HepG2 (cell line): ENCODE results near the gene PPP2R2C. TPM values are rescaled to one million over a fixed set of nuclear protein-coding genes. Genes with fewer than 3 reads are reported as not detected.

ENCODE experiments used
- ATAC-seq: fragments of 200-7000 bp; cut with Tn5 transposase; 3 replicates; pipeline ENCODE4 v1.9.1; 2020; ENCODE audit warnings: mild to moderate bottlenecking, moderate library complexity
- BruUV-seq: library from RNA; stranded (reverse); fragments of 400-500 nt; replicated peaks from 2 replicates; lab custom pipeline; 2021; lab: Mats Ljungman, UMichigan
- CTCF ChIA-PET: fragments of 300-600 bp; formaldehyde crosslinking; extraction: SDS; loops from one replicate; lab custom pipeline; 2021; ENCODE audit warnings: low total read pairs, inconsistent platforms, low intra/inter-chr PET ratio; lab: Yijun Ruan, JAX
- POLR2A ChIA-PET: fragments of 350-600 bp; sonication (Branson Sonifier 250); formaldehyde crosslinking; loops from one replicate; lab custom pipeline; 2020; ENCODE audit warnings: antibody characterized with exemption, inconsistent platforms; lab: Yijun Ruan, JAX
- DNase-seq: peaks from one replicate; pipeline ENCODE4 v3.0.0-alpha.2; 2015; ENCODE audit warnings: low spot score
- FAIRE-seq: peaks from 3 replicates; lab custom pipeline; 2011; peaks lifted over from hg19 to GRCh38; lab: Jason Lieb, UNC
- H2AFZ ChIP-seq: one replicate; pipeline ENCODE4 v1.6.1; 2011; ENCODE audit warnings: low read length, inconsistent platforms
- H3K27ac ChIP-seq: fragments of 300-600 bp; 3 replicates; pipeline ENCODE4 v1.8.0; 2011; ENCODE audit warnings: mixed run types, mild to moderate bottlenecking, mixed read lengths, low read length, inconsistent platforms; ENCODE audit not compliant: insufficient read depth; ENCODE audit errors: extremely low read length
- H3K27me3 ChIP-seq, 2 experiments: fragments of 200-600 bp in 1 of 2; 2 replicates in 1 of 2; 3 replicates in 1 of 2; pipeline versions ENCODE4 v1.6.0 to v1.8.0; 2011; ENCODE audit warnings: low read length in 2 of 2, mild to moderate bottlenecking in 2 of 2, moderate library complexity in 2 of 2, inconsistent platforms in 1 of 2; ENCODE audit not compliant: insufficient read depth in 2 of 2, control insufficient read depth in 1 of 2
- H3K36me3 ChIP-seq, 2 experiments: fragments of 200-600 bp in 1 of 2; replicated peaks in 1 of 2; 2 replicates in 1 of 2; 3 replicates in 1 of 2; pipeline versions ENCODE4 v1.5.1 to v1.8.0; 2011; ENCODE audit warnings: low read length in 2 of 2, inconsistent platforms in 1 of 2; ENCODE audit not compliant: insufficient read depth in 2 of 2, control insufficient read depth in 1 of 2
- H3K4me1 ChIP-seq: 2 replicates; pipeline ENCODE4 v1.5.1; 2012; ENCODE audit warnings: low read length, inconsistent platforms; ENCODE audit not compliant: insufficient read depth
- H3K4me2 ChIP-seq: 2 replicates; pipeline ENCODE4 v1.6.0; 2011; ENCODE audit warnings: low read depth, low read length, inconsistent platforms
- H3K4me3 ChIP-seq, 3 experiments: fragments of 200-600 bp in 1 of 3; sonication (generic), shearing (Covaris generic) in 1 of 3; replicated peaks in 1 of 3; 2 replicates each; pipeline ENCODE4 v1.5.1; 2011 to 2016; ENCODE audit warnings: low read length in 3 of 3, inconsistent platforms in 2 of 3, low read depth in 2 of 3, mild to moderate bottlenecking in 2 of 3, control low read depth in 1 of 3, mixed read lengths in 1 of 3; ENCODE audit not compliant: insufficient read depth in 1 of 3
- H3K79me2 ChIP-seq: one replicate; pipeline ENCODE4 v1.6.1; 2011; ENCODE audit warnings: low read length, inconsistent platforms; ENCODE audit not compliant: insufficient read depth
- H3K9ac ChIP-seq: 2 replicates; pipeline ENCODE4 v1.6.0; 2011; ENCODE audit warnings: mild to moderate bottlenecking, low read depth, low read length, inconsistent platforms; ENCODE audit not compliant: insufficient read depth
- H3K9me3 ChIP-seq: 2 replicates; pipeline ENCODE4 v1.5.1; 2012; ENCODE audit warnings: mild to moderate bottlenecking, low read length
- H4K20me1 ChIP-seq: 2 replicates; pipeline ENCODE4 v1.6.0; 2011; ENCODE audit warnings: inconsistent platforms, mild to moderate bottlenecking, low read length, moderate library complexity; ENCODE audit not compliant: insufficient read depth
- ATM ChIP-seq: fragments of 450-650 bp; IDR thresholded peaks from 2 replicates; pipeline ENCODE4 v1.7.1; 2017; ENCODE audit warnings: mild to moderate bottlenecking, borderline replicate concordance
- BATF2 ChIP-seq: sonication (generic); formaldehyde crosslinking; IDR thresholded peaks from 2 replicates; pipeline ENCODE4 v1.8.0; 2022; ENCODE audit warnings: mild to moderate bottlenecking, missing genetic modification reagents, moderate library complexity
- CENPT ChIP-seq: sonication (generic); formaldehyde crosslinking; IDR thresholded peaks from 2 replicates; pipeline ENCODE4 v1.8.0; 2022; ENCODE audit warnings: low read depth, mild to moderate bottlenecking, moderate library complexity, missing genetic modification reagents
- HCFC1 ChIP-seq: fragments of 150-350 bp; IDR thresholded peaks from 2 replicates; pipeline ENCODE4 v1.6.1; 2014; ENCODE audit warnings: low read depth, low read length
- LRRFIP1 ChIP-seq: sonication (generic); formaldehyde crosslinking; conservative IDR thresholded peaks from 2 replicates; pipeline ENCODE4 v1.4.0; 2020; ENCODE audit warnings: missing genetic modification reagents
- MAX ChIP-seq: IDR thresholded peaks from 2 replicates; pipeline ENCODE4 v1.6.1; 2012; ENCODE audit warnings: inconsistent platforms
- NCOA2 ChIP-seq: sonication (generic); formaldehyde crosslinking; IDR thresholded peaks from 2 replicates; pipeline ENCODE4 v1.8.0; 2022; ENCODE audit warnings: inconsistent platforms
- NFYB ChIP-seq: sonication (generic); formaldehyde crosslinking; IDR thresholded peaks from 2 replicates; pipeline ENCODE4 v1.4.0; 2020; ENCODE audit warnings: missing genetic modification reagents
- SUZ12 ChIP-seq: fragments of 150-350 bp; IDR thresholded peaks from 2 replicates; pipeline ENCODE4 v1.6.1; 2014; ENCODE audit warnings: low read depth, low read length
- USF2 ChIP-seq, 2 experiments: sonication (generic) in 1 of 2; formaldehyde crosslinking in 1 of 2; IDR thresholded peaks; 2 replicates each; pipeline versions ENCODE4 v1.5.1 to v1.6.1; 2011 to 2020; ENCODE audit warnings: borderline replicate concordance in 1 of 2, low read depth in 1 of 2, low read length in 1 of 2, mild to moderate bottlenecking in 1 of 2, missing genetic modification reagents in 1 of 2, moderate library complexity in 1 of 2
- ZC3H4 ChIP-seq: sonication (generic); formaldehyde crosslinking; IDR thresholded peaks from 2 replicates; pipeline ENCODE4 v1.4.0; 2020; ENCODE audit warnings: missing genetic modification reagents, borderline replicate concordance
- ZNF143 ChIP-seq: sonication (generic); formaldehyde crosslinking; IDR thresholded peaks from 2 replicates; pipeline ENCODE4 v1.4.0; 2020; ENCODE audit warnings: missing genetic modification reagents
- ZNF17 ChIP-seq: sonication (generic); formaldehyde crosslinking; IDR thresholded peaks from 2 replicates; pipeline ENCODE4 v1.5.0; 2020; ENCODE audit warnings: mild to moderate bottlenecking, missing genetic modification reagents
- ZNF709 ChIP-seq: sonication (generic); formaldehyde crosslinking; IDR thresholded peaks from 2 replicates; pipeline ENCODE4 v1.5.0; 2020; ENCODE audit warnings: mild to moderate bottlenecking, missing genetic modification reagents
- WGBS: methylation state at CpG from one replicate; pipeline ENCODE4 v1.1.6; 2017; ENCODE audit warnings: low lambda C conversion rate; 5-methylcytosine and 5-hydroxymethylcytosine counted together
- in situ Hi-C: cut with HindIII; loops from 2 replicates; pipeline ENCODE4 v1.10.0; 2017; ENCODE audit warnings: low pct_unique_long_range_greater_than_20kb; ENCODE audit not compliant: extremely low pct_ligation_motif_present
- intact Hi-C: fragments of 100-400 bp; cut with micrococcal nuclease; formaldehyde crosslinking; loops from one replicate; pipeline ENCODE4 v1.10.0; 2022; ENCODE audit not compliant: unreplicated experiment
- polyA plus RNA-seq, 8 experiments: library from polyadenylated mRNA; depleted of rRNA in 3 of 8; stranded (reverse) in 7 of 8; unstranded in 1 of 8; fragments of >200 nt; fragmentation: Illumina TruSeq in 4 of 8; extraction: Trizol in 4 of 8; gene quantifications; 2 replicates each; pipeline versions ENCODE4 v1.2.1 to v1.2.3, GENCODE V29; 2011 to 2016; ENCODE audit warnings: low read depth in 4 of 8, missing spikeins in 1 of 8, mixed read lengths in 1 of 8; ENCODE audit not compliant: insufficient read depth in 1 of 8
- total RNA-seq, 5 experiments: library from RNA; depleted of rRNA; stranded (reverse); fragments of >200 nt; fragmentation: Illumina TruSeq; extraction: Trizol; gene quantifications; 2 replicates each; pipeline ENCODE4 v1.2.3, GENCODE V29; 2016; ENCODE audit warnings: low read depth in 1 of 5

The PPP2R2C gene
- total and polyA plus RNA-seq, 2 of the 13 experiments (the other 11 are each of a cell fraction or from before 2014, with no cell fraction given), result 0.60 to 8.6 TPM

GRCh38 chr4:6372649-6373525, 99.5 kb downstream of the PPP2R2C start:
- peak; percentile 45; the same call in 2 of the 3 replicates for ATAC-seq
- no peaks in the 10 kb centered on the region for H3K36me3 ChIP-seq
- no peak overlapping the region for H3K9ac ChIP-seq
- no peaks in the 10 kb centered on the region for H4K20me1 ChIP-seq
- ChIA-PET POLR2A (no interaction called here), CTCF (no interaction called here)
- H3K79me2 ChIP-seq, result no peaks in the 10 kb centered on the region
- H3K4me3 ChIP-seq, result no peak overlapping the region
- FAIRE-seq, result no peak
- in situ Hi-C loops, result no loop called here
- intact Hi-C loops, result no loop called here
- DNase-seq, result peak; percentile 35
- peaks cover 13 to 82% of the 10 kb centered on the region in 2 experiments for H3K27me3 ChIP-seq
- H3K27ac ChIP-seq, result no peak overlapping the region
- H3K4me1 ChIP-seq, result no peaks in the 10 kb centered on the region
- H2AFZ ChIP-seq, result no peak overlapping the region
- no peaks in the 10 kb centered on the region for H3K9me3 ChIP-seq
- no peak overlapping the region for H3K4me2 ChIP-seq
- BruUV-seq, result no TSS peak
- 59% methylated on average over 7 of the region's 14 CpGs for WGBS
- TF ChIP-seq NCOA2 (no peak), USF2 (IDR thresholded peaks at IDR 0.05; ENCODE audit: low read depth, low read length) (peak; percentile 67), USF2 (CRISPR knock-in tag; IDR thresholded peaks at IDR 0.05; ENCODE audit: borderline replicate concordance) (peak; percentile 80; the same call in 1 of the 2 replicates), ZC3H4 (no peak), HCFC1 (peak; percentile 70), CENPT (CRISPR knock-in tag) (no peak), NFYB (CRISPR knock-in tag) (peak; percentile 76), ZNF709 (CRISPR knock-in tag) (no peak), LRRFIP1 (CRISPR knock-in tag) (no peak), MAX (no peak), SUZ12 (peak; percentile 34; the same call in 1 of the 2 replicates), BATF2 (CRISPR knock-in tag) (no peak), ZNF143 (CRISPR knock-in tag) (peak; percentile 91), ZNF17 (CRISPR knock-in tag) (no peak), ATM (no peak)
